Measurements from ENCODE around the gene NUMA1.

- no peak for TF ChIP-seq SIN3A (IDR thresholded peaks at IDR 0.05; ENCODE audit: borderline replicate concordance, insufficient read depth, low read length)
- TF ChIP-seq TAF1 (IDR thresholded peaks at IDR 0.05; ENCODE audit: borderline replicate concordance, insufficient read depth, low read length) = no peak
- TF ChIP-seq POLR2AphosphoS5 (IDR thresholded peaks at IDR 0.05; ENCODE audit: low read depth, low read length) = no peak
- TF ChIP-seq REST (IDR thresholded peaks at IDR 0.05; ENCODE audit: insufficient read depth in 1 of 2, low read depth in 2 of 2, low read length in 2 of 2) = no peak
- TF ChIP-seq FOXP2 (optimal IDR thresholded peaks at IDR 0.05; ENCODE audit: borderline replicate concordance, extremely low read depth, extremely low read length, insufficient read depth) = no peak
These were observed 73.3 kb downstream of the NUMA1 start for GRCh38 chr11:72007089-72007476.
